GM19468 (cell line): ENCODE measurements around the gene TP53I11.

Experiments used
- ATAC-seq: cut with Tn5 transposase; IDR thresholded peaks from one replicate; pipeline ENCODE4 v1.9.1; 2021; ENCODE audit warnings: mild to moderate bottlenecking, moderate library complexity, moderate number of reproducible peaks; ENCODE audit not compliant: unreplicated experiment; ENCODE audit errors: extremely low read depth

TP53I11 gene

DNA sequence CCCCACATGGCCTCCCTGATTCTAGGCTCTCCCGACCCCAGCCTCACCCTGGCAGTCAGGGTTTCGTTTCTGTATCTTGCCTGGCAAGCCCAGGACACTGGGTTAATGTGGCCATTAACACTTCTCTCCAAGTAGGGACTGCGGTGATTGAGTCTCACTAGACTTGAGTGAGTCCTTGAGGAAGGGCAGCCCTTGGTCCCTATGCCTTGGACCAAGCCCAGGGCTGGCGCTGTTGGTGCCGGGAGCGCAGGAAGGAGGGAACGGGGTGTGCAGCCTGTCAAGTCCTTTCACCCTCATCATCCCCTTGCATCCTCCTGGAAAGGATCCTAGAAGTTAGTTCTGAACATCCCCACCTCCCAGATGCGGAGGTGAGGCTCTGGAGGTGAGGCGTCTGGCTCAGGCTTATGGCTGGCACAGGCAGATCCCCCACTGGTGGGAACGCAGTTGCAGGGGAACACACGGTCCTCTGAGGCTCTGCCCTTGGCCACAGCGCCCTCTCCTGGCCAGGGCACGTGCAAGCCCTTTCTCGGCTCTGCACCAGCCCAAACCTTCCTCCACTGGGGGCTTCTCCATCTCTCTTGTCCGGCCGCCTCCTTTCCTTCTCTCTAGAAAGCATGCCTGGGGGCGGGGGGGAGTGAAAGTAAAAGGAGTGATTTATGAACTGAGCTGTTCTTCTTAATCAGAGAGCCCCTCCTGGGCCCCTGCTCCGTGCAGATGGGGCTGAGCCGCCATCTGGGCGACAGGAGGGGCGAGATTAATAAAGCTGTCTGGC lies 56.7 kb downstream of the TP53I11 start:
- ATAC-seq: no peak

DNA sequence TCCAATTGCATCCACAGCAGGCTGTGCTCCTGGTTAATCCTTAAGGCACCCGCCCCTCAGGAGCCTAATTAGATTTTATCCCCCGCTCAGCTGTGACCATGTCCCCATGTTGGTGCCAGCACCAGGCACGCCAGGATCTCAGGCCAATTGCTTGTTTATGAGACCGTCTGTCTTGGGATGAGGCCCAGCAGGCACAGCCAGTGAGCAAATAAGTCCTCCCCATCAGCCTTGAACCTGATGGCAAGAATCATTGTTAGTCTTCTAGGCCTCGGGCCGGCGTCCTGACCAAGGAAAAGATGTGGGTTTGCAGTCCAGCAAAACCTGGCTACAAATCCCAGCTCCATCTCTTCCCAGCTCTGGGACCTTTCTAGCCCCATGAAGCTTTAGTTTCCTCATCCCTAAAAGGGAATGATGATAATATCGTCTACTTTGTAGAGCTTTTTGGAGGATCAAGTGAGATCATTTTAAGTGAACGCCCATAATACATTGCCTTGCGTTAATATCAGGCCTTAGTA lies 57.3 kb downstream of the TP53I11 start:
- ATAC-seq: no peak

DNA sequence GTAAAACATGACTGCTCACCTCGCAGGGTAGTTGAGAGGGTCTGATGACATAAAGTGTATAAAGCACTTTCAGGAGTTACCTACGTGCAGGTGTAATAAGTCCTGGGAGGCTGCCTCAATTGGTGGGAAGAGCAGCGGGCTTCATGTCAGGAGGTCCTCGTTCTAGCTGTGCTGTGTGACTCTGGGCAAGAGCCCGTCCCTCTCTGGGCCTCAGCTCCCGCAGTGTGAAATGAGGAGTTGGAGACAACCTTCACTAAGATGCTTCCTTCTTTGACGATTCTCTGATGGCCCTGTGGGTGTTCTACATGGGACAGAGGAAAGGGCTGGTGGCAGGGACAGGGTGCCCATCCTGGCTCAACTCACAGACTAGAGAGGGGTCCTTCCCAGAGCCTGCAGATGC lies 57.8 kb downstream of the TP53I11 start:
- ATAC-seq: no peak

DNA sequence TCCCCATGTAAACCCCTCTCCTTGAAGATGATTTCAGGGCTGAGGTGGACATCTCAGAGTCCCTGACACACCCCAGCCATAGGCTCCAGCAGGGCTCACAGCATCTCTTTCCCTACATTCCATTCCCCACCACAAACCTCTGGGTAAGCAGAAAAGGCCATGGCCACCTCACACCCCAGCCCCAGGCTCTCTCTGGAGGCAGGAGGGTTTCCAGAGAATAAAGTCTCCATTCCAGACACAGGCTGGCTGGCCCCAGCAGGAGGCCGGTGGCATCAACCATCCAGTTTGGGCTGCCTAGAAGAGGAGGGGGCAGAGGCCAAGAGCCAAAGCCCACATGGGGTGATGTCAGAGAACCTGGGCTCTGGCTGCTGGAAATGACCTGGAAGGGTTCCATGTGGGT lies 61.4 kb downstream of the TP53I11 start:
- no peak for ATAC-seq

- ATAC-seq: no peak
Measured at GRCh38 chr11:44887636-44888035, 63.0 kb downstream of the TP53I11 start.

- ATAC-seq: no peak
Measured at GRCh38 chr11:44886790-44887140, 63.9 kb downstream of the TP53I11 start.

DNA sequence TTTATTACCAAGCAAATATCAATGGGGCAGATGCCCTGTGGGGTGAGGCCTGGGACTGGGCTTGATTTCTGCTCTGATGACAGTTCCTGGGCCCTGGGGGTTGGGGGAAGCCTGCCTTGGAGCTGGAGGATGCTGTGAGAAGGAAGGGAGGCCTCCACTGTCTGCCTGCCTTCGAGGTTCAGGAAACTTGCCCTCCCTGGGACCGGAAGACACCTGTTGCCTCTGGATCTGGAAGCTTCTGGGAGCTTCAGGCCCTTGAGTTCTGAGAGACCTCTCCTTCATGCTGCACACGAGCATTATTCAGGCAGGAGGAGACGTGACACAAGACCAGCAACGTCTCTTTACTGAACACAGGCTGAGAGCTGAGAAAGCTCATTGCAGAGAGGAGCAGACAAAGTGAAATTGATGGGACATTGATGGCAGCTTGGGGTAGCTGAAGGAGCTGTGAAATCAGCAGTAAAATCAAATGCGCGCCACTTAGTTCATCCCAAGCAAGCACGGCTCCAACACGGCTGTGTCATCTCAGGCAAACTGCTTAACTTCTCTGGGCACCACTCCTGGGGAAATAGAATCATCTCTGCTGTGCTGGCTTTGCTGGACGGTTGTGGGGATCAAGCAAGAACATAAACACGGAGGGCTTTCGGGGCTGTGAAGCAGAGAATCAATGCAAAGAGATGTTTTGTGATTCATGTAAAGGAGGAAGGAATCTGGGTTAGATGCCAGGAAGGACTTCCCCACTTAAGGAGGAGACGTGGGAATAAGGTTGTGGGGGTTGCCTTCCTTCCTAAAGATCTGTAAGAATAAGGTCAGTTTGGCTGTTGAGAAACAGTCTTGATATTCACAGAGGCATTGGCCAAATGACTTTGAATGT lies 64.5 kb downstream of the TP53I11 start:
- ATAC-seq: no peak

DNA sequence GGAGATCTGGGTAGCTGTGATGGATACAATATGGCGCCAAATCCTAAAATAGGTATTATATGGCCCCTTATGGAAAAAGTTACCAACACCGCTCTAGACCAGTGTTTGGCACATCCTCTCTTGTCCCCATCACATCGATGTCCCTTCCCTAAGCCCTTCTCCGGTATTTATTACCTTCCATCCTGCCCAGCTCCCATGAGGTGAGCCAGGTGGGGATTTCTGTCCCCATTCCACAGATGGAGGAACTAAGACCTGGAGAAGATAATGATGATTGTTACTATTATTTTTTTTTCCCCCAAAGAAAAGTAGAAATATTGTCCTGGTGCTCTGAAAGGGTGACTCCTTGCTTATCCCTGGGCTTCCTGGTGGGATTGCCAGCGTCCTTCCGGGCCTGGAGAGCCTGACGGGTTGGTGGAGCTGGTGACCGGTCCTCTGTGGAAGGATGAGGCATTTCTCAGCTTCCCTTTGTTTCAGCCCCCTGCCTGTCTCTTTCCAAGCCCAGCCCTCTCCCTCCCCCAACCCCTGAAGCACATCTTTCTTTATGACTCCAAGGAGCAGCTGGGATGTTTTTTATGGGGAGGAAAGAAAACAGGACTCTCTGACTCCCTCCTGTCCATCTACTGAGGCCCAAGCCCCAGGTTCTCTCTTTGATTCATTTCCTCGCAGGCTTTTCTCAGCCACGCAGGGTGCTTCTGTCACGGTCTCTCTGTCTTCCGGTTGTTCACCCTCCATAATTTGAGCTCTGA lies 65.4 kb downstream of the TP53I11 start:
- no peak for ATAC-seq

DNA sequence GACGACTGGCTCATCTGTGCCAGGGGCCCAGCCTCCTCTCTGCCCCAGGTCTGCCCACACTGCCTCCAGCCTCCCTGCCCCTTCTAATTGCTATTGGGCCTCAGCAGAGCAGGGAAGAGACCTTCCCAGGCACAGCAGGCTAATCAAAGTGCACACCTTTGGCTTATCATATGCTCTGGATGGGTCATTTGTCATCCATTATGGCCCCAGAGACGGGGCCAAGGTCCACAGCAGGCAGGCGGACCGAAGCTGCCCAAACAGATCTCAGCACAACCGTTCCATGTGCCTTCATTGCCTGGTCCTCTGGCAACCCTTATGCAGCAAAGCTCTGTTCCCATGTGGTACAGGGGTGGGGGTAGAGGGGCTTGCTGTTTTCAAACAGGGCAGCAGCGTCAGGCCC lies 66.6 kb downstream of the TP53I11 start:
- ATAC-seq: no peak

DNA sequence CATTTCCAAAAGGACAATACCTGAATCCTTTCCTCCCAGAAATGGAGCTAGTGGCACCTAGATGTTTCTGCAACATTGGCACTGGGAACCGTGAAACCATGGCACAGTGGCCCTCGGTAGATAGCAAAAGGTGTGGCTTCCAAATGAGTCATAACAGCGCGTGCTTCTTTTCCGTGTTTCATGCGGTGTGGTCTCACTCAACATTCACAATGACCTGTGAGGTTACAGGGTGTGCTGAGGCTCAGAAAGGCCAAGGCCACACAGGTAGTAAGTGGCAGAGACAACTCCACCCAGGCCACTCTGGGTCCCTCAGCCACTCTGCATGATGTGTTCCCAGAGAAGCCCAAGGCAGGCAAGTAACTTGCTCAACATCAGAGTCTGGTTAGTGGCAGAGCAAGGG lies 67.4 kb downstream of the TP53I11 start:
- no peak for ATAC-seq
